HepG2 (cell line): ENCODE measurements around the gene USP40. TPM values are rescaled to one million over a fixed set of nuclear protein-coding genes. Genes with fewer than 3 reads are reported as not detected.

Experiments
- CBX5 ChIP-seq: sonication (generic); formaldehyde crosslinking; IDR thresholded peaks from 2 replicates; pipeline ENCODE4 v1.4.0; 2020; ENCODE audit warnings: missing genetic modification reagents, borderline replicate concordance
- ERF ChIP-seq: IDR thresholded peaks from 2 replicates; pipeline ENCODE4 v1.6.1; 2018; ENCODE audit warnings: missing biosample characterization, missing genetic modification reagents
- HOXA7 ChIP-seq: sonication (generic); formaldehyde crosslinking; IDR thresholded peaks from 2 replicates; pipeline ENCODE4 v1.8.1; 2022; ENCODE audit warnings: mild to moderate bottlenecking, missing genetic modification reagents, moderate library complexity
- LCORL ChIP-seq, 2 experiments: fragments of 450-650 bp in 1 of 2; sonication (generic) in 1 of 2; formaldehyde crosslinking in 1 of 2; IDR thresholded peaks; 2 replicates each; pipeline versions ENCODE4 v1.5.0 to v1.6.1; 2017 to 2020; ENCODE audit warnings: antibody characterized with exemption in 1 of 2, missing genetic modification reagents in 1 of 2
- NR2F2 ChIP-seq: IDR thresholded peaks from 2 replicates; pipeline ENCODE4 v1.6.1; 2012; ENCODE audit warnings: low read depth, inconsistent platforms, borderline replicate concordance
- PITX1 ChIP-seq: sonication (generic); formaldehyde crosslinking; IDR thresholded peaks from 2 replicates; pipeline ENCODE4 v1.5.1; 2020; ENCODE audit warnings: mild to moderate bottlenecking, missing genetic modification reagents
- RARA ChIP-seq: IDR thresholded peaks from 2 replicates; pipeline ENCODE4 v1.6.1; 2016; ENCODE audit warnings: missing genetic modification reagents, missing compliant biosample characterization
- SALL2 ChIP-seq: sonication (generic); formaldehyde crosslinking; IDR thresholded peaks from 2 replicates; pipeline ENCODE4 v1.8.1; 2023; ENCODE audit warnings: mild to moderate bottlenecking, missing genetic modification reagents, inconsistent platforms
- SMARCC2 ChIP-seq: fragments of 450-650 bp; IDR thresholded peaks from 2 replicates; pipeline ENCODE4 v1.6.1; 2017; ENCODE audit warnings: antibody characterized with exemption, mild to moderate bottlenecking
- SP2 ChIP-seq: sonication (generic); formaldehyde crosslinking; IDR thresholded peaks from 2 replicates; pipeline ENCODE4 v1.5.1; 2020; ENCODE audit warnings: mild to moderate bottlenecking, missing genetic modification reagents
- TBX2 ChIP-seq: sonication (generic); formaldehyde crosslinking; IDR thresholded peaks from 2 replicates; pipeline ENCODE4 v1.5.0; 2020; ENCODE audit warnings: missing genetic modification reagents, mild to moderate bottlenecking, borderline replicate concordance
- TEF ChIP-seq: sonication (generic); formaldehyde crosslinking; IDR thresholded peaks from 2 replicates; pipeline ENCODE4 v1.5.0; 2020; ENCODE audit warnings: missing genetic modification reagents
- ZFP90 ChIP-seq: sonication (generic); formaldehyde crosslinking; IDR thresholded peaks from 2 replicates; pipeline ENCODE4 v1.8.0; 2022; ENCODE audit warnings: missing genetic modification reagents, mild to moderate bottlenecking, inconsistent platforms, borderline replicate concordance
- ZMAT3 ChIP-seq: sonication (generic); formaldehyde crosslinking; conservative IDR thresholded peaks from 2 replicates; pipeline ENCODE4 v1.7.0; 2021; ENCODE audit warnings: missing genetic modification reagents
- ZNF224 ChIP-seq: sonication (generic); formaldehyde crosslinking; IDR thresholded peaks from 2 replicates; pipeline ENCODE4 v1.5.0; 2020; ENCODE audit warnings: mild to moderate bottlenecking, missing genetic modification reagents
- ZNF256 ChIP-seq: sonication (generic); formaldehyde crosslinking; conservative IDR thresholded peaks from 2 replicates; pipeline ENCODE4 v1.4.0; 2020; ENCODE audit warnings: missing genetic modification reagents
- ZNF350 ChIP-seq: sonication (generic); formaldehyde crosslinking; IDR thresholded peaks from 2 replicates; pipeline ENCODE4 v1.4.0; 2020; ENCODE audit warnings: mild to moderate bottlenecking, low read depth, missing genetic modification reagents, borderline replicate concordance
- ZNF367 ChIP-seq: sonication (generic); formaldehyde crosslinking; IDR thresholded peaks from 2 replicates; pipeline ENCODE4 v1.4.0; 2020; ENCODE audit warnings: missing genetic modification reagents, borderline replicate concordance
- ZNF605 ChIP-seq: sonication (generic); formaldehyde crosslinking; IDR thresholded peaks from 2 replicates; pipeline ENCODE4 v1.8.0; 2022; ENCODE audit warnings: mild to moderate bottlenecking, missing genetic modification reagents
- ZNF790 ChIP-seq: sonication (generic); formaldehyde crosslinking; IDR thresholded peaks from 2 replicates; pipeline ENCODE4 v1.8.0; 2022; ENCODE audit warnings: missing genetic modification reagents, mild to moderate bottlenecking, borderline replicate concordance
- polyA plus RNA-seq, 8 experiments: library from polyadenylated mRNA; depleted of rRNA in 3 of 8; stranded (reverse) in 7 of 8; unstranded in 1 of 8; fragments of >200 nt; fragmentation: Illumina TruSeq in 4 of 8; extraction: Trizol in 4 of 8; gene quantifications; 2 replicates each; pipeline versions ENCODE4 v1.2.1 to v1.2.3, GENCODE V29; 2011 to 2016; ENCODE audit warnings: low read depth in 4 of 8, missing spikeins in 1 of 8, mixed read lengths in 1 of 8; ENCODE audit not compliant: insufficient read depth in 1 of 8
- total RNA-seq, 5 experiments: library from RNA; depleted of rRNA; stranded (reverse); fragments of >200 nt; fragmentation: Illumina TruSeq; extraction: Trizol; gene quantifications; 2 replicates each; pipeline ENCODE4 v1.2.3, GENCODE V29; 2016; ENCODE audit warnings: low read depth in 1 of 5
- TF ChIP-seq, protein P1 (sequence below): sonication (generic); formaldehyde crosslinking; IDR thresholded peaks from 2 replicates; pipeline ENCODE4 v1.4.0; 2020; ENCODE audit warnings: missing genetic modification reagents
- TF ChIP-seq, protein P2 (sequence below): sonication (generic); formaldehyde crosslinking; IDR thresholded peaks from 2 replicates; pipeline ENCODE4 v1.4.0; 2020; ENCODE audit warnings: low read depth, mild to moderate bottlenecking, missing genetic modification reagents
- TF ChIP-seq, protein P3 (sequence below): sonication (generic); formaldehyde crosslinking; conservative IDR thresholded peaks from 2 replicates; pipeline ENCODE4 v1.5.0; 2020; ENCODE audit warnings: missing genetic modification reagents

The USP40 gene
- total and polyA plus RNA-seq, 2 of the 13 experiments (the other 11 are each of a cell fraction or from before 2014, with no cell fraction given): 41.0 to 46.3 TPM

DNA sequence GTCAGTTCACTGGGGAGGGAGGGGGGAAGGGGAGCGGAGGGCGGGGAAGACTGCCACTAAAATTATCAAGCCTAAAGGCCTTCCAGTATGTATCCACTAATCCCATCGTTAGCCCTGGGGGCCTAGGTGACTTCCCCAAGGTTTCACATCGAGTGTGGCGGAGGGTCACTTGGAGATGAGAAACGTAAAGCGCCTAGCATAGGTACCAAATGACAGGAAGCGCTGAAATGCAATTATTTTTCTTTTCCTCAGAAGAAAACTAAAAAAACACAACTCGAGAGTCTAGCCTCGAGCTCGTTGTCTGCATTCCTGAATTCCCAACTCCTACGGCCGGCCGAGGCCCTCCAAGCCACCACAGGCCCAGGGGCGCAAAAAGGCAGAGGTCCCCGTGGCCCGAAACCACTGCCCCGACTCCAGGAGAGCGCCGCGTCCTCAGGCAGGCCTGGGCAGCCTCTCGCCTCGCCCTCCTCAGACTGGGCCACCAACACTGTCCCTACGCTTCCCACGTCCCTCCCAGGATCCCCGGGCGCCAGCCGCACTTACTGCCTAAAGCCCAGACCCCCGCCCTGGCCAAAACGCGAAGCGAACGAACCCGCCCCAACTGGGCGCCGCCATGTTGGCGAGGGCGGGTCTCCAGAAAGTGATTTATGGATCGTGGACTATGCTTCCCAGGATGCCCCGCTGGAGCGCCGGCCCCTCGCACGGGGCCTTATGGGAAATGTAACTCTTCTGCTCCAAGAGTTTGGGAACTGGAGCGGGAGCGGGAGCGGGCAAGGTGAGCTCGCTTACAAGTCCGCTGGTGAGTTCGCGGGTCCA is at the start of gene USP40 (continued):
- TF ChIP-seq SALL2 (peak; percentile 94), ZNF350 (CRISPR knock-in tag) (peak; percentile 98), ZNF256 (CRISPR knock-in tag) (peak; percentile 77; the same call in 1 of the 2 replicates), TBX2 (peak; percentile 71; the same call in 1 of the 2 replicates), RARA (CRISPR knock-in tag) (peak; percentile 44; the same call in 1 of the 2 replicates), SP2 (CRISPR knock-in tag) (0 out of 2 replicates have a peak, but pooled peaks have one; percentile 57), SMARCC2 (no peak), PITX1 (CRISPR knock-in tag) (no peak; the same call in 1 of the 2 replicates), NR2F2 (peak; percentile 30; the same call in 1 of the 2 replicates), ZNF367 (CRISPR knock-in tag) (0 out of 2 replicates have a peak, but pooled peaks have one; percentile 33), ZNF224 (CRISPR knock-in tag) (peak; percentile 96), ERF (CRISPR knock-in tag) (peak; percentile 86), ZFP90 (peak; percentile 97), CBX5 (CRISPR knock-in tag) (peak; percentile 75; the same call in 1 of the 2 replicates), TEF (CRISPR knock-in tag) (peak; percentile 78; the same call in 1 of the 2 replicates), ZNF790 (CRISPR knock-in tag) (peak; percentile 93; the same call in 1 of the 2 replicates), HOXA7 (no peak), ZMAT3 (CRISPR knock-in tag) (peak; percentile 97), LCORL (IDR thresholded peaks at IDR 0.05) (no peak), LCORL (CRISPR knock-in tag; IDR thresholded peaks at IDR 0.05) (peak; percentile 81; the same call in 1 of the 2 replicates), ZNF605 (CRISPR knock-in tag) (peak; percentile 93)
- TF ChIP-seq, protein P1, sequence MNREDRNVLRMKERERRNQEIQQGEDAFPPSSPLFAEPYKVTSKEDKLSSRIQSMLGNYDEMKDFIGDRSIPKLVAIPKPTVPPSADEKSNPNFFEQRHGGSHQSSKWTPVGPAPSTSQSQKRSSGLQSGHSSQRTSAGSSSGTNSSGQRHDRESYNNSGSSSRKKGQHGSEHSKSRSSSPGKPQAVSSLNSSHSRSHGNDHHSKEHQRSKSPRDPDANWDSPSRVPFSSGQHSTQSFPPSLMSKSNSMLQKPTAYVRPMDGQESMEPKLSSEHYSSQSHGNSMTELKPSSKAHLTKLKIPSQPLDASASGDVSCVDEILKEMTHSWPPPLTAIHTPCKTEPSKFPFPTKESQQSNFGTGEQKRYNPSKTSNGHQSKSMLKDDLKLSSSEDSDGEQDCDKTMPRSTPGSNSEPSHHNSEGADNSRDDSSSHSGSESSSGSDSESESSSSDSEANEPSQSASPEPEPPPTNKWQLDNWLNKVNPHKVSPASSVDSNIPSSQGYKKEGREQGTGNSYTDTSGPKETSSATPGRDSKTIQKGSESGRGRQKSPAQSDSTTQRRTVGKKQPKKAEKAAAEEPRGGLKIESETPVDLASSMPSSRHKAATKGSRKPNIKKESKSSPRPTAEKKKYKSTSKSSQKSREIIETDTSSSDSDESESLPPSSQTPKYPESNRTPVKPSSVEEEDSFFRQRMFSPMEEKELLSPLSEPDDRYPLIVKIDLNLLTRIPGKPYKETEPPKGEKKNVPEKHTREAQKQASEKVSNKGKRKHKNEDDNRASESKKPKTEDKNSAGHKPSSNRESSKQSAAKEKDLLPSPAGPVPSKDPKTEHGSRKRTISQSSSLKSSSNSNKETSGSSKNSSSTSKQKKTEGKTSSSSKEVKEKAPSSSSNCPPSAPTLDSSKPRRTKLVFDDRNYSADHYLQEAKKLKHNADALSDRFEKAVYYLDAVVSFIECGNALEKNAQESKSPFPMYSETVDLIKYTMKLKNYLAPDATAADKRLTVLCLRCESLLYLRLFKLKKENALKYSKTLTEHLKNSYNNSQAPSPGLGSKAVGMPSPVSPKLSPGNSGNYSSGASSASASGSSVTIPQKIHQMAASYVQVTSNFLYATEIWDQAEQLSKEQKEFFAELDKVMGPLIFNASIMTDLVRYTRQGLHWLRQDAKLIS (CRISPR knock-in tag): no peak
- TF ChIP-seq, protein P2, sequence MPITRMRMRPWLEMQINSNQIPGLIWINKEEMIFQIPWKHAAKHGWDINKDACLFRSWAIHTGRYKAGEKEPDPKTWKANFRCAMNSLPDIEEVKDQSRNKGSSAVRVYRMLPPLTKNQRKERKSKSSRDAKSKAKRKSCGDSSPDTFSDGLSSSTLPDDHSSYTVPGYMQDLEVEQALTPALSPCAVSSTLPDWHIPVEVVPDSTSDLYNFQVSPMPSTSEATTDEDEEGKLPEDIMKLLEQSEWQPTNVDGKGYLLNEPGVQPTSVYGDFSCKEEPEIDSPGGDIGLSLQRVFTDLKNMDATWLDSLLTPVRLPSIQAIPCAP (CRISPR knock-in tag): 0 out of 2 replicates have a peak, but pooled peaks have one; percentile 43
- TF ChIP-seq, protein P3, sequence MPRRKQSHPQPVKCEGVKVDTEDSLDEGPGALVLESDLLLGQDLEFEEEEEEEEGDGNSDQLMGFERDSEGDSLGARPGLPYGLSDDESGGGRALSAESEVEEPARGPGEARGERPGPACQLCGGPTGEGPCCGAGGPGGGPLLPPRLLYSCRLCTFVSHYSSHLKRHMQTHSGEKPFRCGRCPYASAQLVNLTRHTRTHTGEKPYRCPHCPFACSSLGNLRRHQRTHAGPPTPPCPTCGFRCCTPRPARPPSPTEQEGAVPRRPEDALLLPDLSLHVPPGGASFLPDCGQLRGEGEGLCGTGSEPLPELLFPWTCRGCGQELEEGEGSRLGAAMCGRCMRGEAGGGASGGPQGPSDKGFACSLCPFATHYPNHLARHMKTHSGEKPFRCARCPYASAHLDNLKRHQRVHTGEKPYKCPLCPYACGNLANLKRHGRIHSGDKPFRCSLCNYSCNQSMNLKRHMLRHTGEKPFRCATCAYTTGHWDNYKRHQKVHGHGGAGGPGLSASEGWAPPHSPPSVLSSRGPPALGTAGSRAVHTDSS: no peak
